ENCODE results near the gene GINS3.

GINS3 gene

DNA sequence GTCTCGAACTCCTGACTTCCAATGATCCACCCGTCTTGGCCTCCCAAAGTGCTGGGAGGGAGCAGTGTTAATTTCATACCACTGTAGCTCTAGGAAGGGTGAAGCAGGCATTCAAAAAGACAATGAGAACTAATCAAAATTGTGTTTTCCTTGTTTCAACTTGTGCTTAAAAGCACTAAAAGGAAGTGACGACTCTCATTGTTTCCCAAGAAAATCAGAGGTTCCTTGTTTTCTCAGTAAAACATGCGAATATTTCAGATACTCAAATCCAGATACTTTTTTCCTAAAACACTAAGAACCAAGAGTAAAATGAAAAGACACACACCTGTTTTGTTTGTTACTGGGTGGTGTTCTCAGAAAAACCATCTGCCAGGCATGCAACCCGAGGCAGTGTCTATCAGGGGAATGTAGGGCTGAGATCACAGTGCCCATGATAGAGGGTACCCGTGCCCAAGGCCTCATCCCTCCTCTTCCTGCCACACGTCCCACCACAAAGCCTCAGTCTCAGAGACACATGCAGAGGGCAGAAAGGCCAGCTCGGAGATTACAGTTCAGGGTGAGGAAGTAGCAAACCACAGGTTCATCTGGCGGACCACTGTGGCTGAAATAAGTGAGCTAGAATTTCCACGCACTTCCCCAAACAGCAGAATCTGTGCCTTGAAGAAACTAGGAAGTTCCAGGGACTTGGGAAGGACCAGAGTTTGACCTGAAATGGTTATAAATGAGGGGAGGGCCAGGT, 33.7 kb downstream of the GINS3 start:
- DNase-seq (ENCODE audit: low spot score): no peak

DNA sequence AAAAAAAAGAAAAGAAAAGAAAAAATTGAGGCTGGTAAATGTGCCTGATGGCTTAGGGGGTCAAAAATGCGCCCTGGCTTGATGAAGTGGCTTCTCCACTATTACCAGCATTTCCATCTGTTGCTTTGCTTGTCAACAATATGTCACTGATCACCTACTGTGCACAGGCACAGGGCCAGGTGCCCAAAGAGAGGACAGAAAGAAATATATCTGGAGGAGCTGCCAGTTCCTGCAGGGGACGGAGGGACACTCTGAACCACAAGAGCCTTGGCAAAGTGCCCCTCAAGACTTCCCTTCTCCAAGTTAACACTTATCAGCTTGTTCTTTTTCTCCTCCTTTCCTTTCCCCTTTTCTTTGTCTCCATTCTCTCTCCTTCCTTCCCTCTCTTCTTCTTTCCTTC, 34.7 kb downstream of the GINS3 start:
- DNase-seq (ENCODE audit: low spot score): no peak

DNA sequence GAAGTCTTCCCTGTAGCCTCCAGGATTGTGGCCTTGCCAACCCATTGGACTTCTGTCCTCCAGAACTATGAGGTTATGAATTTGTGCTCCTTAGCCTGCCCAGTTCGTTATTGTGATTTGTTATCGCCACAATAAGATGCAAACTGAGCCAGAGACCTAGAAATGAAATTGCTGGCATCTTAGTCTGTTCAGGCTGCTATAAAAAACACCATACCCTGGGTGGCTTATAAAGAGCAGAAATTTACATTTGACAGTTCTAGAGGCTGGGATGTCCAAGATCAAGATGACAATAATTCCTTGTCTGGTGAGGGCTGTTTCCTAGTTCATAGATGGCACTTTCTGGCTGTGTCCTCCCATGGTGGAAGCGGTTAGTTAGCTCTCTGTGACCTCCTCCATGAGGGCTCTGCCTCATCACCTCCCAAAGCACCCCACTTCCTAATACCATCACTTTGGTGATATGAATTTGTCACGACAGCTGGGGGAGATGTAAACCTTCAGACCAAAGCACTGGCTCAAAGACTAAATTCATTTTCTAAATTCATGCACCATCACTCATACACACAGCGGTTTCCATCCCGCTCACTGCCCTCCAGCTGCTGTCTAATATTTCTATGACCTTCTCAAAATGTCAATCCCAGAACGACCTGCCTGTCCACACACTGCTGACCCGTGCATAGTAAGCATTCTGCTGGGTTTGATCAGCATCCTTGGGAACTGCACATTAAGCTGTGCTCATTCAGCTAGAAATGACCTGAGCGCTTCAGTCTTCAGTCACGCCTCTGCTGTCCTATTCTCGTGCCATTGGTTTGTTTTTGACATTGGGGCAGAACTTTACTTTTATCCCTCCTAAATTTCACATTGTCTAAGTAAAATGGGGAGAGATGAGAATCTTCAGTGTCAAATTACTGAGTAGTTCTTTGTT, 36.6 kb downstream of the GINS3 start:
- no peak for DNase-seq (ENCODE audit: low spot score)

DNA sequence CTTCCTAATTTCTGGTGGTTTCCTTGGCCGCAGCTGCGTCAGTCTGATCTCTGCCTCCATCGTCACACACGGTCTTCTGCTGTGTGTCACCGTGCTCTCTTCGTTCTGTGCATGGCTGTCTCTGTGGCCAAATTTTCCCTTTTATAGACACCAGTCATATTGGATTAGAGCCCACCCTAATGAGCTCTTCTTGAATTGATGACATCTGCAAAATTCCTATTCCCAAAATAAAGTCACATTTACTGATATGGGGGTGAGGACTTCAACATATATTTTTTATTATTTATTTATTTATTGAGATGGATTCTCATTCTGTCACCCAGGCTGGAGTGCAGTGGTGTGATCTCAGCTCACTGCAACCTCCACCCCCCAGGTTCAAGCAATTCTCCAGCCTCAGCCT, 38.4 kb downstream of the GINS3 start:
- DNase-seq (ENCODE audit: low spot score): no peak

DNA sequence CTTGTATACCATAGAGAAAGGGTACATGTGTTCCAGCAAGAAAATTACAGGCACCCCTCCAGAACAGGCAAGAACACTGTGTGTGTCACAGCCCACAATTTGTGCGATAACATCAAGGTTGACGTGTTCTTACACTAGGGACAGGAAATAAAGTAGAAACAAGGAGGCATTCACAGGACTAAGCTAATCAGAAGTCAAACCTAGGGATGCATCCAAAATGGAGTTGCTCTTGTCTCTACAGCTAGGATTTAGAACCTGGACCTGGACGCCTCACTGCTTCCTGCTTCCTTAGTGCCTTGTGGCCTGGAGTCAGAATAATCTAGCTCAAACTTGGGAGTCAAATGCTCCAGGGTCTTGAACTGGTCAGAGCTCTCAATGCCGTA, 41.3 kb downstream of the GINS3 start:
- DNase-seq (ENCODE audit: low spot score): no peak

DNA sequence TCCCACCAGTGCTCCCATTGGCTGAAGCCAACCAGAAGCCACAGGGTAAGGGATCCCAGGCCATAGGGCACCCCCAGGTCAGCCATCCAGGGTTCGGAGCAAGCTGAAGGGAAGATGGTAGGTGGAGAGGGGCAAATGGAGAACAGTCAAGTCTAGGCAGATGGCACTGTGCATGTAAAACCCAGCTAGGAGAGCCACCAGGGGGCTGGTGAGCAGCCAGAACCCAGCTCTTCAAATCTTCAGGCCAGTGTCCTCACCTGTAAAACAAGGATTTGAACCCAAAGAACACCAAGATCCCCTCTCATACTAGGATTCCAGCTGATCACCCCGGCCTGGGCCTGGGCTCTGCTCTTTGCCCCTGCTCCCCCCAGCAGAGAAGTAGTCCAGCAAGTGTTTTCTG, 43.5 kb downstream of the GINS3 start:
- no peak for DNase-seq (ENCODE audit: low spot score)

DNA sequence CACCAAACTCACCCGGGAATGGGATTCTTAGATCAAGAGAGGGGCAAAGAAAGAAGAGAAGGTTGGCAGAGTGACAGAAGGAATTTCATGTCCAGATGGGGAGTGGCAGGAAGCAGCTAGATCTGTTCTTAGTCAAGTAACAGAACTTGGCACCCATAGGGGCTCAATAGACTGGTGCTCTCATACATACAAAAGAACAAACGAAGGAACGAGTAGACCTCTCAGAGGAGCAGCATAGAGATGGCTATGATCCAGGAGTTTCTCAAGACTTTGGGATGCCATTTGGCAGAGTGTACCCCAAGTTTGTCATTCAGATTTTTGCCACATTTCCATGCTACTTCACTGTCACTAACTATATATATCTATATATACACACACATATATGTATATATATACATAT, 47.9 kb downstream of the GINS3 start:
- no peak for DNase-seq (ENCODE audit: low spot score)

DNA sequence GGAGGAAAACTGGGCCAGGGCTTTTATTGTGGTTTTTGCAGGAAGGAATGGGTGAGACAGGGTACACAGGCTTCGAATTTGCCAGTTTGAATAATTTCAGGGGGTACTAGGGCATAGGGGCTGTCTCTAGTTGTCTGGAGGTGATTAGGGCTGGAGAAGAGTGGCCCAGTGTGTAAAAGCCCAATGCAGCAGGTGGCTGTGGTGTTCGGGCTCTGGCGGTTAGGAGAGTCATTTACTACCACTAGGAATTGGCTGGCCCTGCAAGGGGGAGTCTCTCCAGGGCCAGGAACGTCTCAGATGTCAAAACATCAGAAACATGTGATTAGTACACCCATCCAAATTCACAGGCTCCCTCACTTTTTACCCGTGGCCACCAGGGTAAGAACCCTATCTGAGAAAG, 50.3 kb downstream of the GINS3 start:
- DNase-seq (ENCODE audit: low spot score): no peak

DNA sequence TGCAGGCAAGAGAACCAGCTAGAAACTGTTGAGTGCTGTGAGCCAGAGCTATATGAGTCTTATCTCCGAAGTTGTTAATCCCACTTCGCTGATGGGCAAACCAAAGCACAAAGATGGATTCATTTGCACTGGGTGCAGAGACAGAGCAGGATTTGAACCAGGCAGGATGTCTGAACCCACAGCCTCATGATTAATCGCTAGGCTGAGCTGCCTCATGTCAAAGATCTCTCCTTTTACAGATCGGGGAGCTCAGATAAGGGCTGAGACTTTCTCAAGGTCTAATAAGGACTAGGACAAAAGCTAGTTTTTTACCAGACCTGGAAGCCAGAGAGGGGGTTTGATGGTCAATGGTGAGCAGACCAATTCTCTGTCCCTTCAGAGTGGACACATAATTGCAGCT, 51.5 kb downstream of the GINS3 start:
- DNase-seq (ENCODE audit: low spot score): no peak

DNA sequence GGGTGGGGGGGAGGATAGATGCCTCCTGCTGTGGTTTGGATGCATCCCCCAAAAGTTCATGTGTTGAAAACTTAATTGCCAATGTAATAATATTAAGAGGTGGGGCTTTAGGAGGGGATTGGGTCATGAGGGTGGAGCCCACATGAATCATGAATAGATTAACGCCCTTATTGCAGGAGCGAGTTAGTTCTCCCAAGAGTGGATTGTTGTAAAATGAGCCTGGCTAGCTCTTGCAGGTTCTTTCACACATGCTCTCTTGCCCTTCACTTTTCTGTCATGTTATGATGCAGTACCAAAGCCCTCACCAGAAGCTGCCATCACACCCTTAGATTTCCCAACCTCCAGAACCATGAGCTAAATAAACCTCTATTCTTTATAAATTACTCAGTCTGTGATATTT, 52.0 kb downstream of the GINS3 start:
- no peak for DNase-seq (ENCODE audit: low spot score)

DNA sequence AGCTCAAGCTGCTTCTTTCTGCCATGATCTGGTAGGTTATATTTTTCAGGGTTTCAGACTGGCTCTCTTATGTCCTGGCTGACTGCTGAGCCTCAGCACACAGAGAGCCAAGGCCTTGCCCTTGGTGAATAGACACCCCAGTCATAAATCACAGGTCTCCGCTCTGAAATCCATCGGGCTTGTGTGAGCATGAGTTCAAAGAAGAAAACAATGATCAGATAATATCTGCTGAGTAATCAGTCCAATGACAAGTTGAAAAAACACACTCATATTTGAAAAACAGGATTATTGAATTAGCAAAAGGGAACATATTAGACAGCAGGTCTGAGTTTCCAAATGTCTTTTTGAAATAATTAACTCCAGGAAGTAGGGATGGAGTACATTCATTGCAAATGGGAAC, 56.6 kb downstream of the GINS3 start:
- DNase-seq (ENCODE audit: low spot score): no peak

DNA sequence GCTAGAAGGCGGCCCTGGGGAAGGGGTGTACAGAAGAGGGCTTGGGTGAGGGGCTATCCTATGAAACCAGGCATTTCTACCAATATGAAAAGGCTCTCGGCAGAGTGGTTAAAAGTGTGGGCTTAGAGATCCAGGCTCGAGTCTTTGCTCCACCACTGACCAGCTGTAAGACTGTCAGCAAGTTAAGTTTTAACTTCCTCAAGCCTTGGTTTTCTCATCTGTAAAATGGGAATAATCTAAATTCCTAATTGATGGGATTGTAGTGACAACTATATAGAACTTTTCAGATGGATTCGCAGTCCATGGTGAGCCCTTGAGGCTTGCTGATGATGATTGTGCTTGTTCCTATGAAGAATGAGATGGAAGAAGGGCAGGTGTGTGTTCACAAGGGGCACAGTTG, 57.0 kb downstream of the GINS3 start:
- no peak for DNase-seq (ENCODE audit: low spot score)

DNA sequence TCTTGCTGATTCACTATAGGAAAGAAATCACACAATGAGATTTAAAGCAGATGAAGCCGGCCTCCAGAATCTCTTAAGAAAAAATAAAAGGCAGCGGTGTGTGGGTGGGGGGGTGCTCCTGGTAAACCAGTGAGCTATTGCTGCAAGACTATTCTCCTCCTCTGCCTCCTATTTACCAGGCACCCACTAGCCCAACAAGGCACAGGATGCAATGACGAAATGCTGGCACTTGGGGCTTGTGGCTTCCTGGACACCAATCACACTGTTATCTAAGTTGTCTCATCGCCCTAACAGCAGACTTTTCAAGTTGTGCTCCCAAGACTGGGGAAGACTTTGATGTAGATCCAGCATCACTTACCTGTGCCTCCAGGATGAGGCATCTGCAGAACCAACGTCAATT, 57.5 kb downstream of the GINS3 start:
- DNase-seq (ENCODE audit: low spot score): no peak

DNA sequence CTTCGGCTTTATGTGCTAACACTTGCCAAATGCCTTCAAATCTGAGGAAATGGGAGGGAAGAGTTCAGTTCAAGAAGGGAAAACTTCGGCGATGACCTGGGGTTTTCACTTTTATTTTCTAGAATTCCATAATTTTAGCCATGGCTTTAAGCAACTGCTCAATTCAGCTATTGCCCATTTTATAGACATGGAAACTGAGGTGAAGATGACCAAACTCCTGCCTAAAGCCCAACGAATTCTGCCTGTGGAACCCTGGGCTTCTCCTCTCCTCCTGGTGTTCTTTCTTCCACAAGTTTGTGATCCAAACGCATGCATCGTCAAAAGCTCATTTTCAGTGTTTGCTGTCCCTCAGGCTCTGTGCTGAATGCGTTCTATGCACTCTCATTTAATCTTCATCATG, 58.3 kb downstream of the GINS3 start:
- DNase-seq (ENCODE audit: low spot score): no peak

DNA sequence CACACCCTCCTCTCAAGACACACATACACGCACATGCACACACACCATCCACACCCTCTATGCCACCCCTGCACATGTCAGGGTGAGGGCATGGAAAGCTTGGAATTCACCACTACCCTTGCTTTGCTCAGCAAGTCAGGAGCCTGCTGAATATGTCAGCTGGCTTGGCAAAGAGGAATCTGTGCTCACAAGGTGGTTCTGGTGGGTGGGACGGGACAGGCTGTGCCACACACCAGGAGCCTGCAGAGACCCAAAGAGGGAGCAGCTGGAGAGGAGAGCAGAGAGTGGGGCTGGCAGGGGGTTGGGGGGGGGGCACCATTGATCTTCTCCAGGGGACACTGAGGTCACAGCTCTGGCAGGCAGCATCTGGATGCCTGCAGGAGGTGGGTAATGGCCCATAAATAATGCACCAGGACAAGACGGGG, 59.0 kb downstream of the GINS3 start:
- no peak for DNase-seq (ENCODE audit: low spot score)

DNA sequence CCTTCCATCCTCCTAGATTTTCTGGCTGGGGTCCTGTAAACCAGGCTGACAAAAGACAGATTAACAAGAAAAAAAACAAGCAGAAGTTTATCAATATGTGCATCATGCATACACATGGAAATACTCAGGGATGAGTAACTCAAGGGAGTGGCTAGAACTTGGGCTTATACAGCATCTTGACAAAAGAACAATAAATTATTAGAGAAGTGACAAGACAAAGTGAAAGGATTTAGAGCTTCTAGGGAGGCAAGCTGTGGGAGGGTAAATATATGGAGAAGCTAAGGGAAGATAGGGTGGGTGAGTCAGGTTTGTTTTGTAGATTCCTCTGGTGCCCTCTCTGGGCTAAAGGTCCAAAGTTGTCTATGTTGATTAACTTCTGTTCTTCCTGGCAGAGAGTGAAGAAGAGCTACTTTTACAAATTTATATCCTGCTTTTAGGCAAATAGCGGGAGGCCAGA, 59.7 kb downstream of the GINS3 start:
- DNase-seq (ENCODE audit: low spot score): peak; percentile 21

DNA sequence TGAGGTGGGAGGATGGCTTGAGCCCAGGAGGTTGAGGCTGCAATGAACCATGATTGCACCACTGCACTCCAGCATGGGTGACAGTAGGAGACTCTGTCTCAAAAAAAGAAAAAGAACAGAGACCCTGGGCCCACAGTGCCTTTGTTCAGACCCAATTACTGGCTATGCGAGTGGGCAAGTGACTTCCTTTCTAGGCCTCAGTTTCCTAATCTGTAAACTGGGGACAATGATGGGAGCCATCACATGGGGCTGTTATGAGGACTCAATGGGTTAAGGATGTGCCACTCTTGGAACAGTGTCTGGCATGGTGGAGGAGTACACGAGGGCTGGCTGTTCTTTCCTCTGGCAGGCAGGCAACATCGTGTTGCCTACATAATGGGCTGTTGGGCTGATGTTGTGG, 60.4 kb downstream of the GINS3 start:
- no peak for DNase-seq (ENCODE audit: low spot score)

DNA sequence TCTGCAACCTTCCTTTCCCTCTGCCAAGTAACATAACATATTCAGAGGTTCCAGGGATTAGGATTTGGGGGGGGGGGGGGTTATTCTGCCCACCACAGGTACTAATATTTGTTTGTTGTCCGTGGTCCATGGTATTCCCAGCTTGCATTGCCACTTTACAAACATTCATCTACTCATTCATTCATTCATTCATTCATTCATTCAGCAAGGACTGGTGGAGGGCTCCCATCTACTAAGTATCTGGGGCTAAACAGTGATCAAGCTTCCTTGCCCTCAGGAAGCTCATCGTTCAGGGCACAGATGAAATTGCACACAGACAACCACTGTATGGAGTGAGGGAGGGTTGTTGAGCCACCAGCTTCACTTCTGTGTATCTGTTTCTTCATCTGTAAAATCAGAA, 61.9 kb downstream of the GINS3 start:
- no peak for DNase-seq (ENCODE audit: low spot score)

DNA sequence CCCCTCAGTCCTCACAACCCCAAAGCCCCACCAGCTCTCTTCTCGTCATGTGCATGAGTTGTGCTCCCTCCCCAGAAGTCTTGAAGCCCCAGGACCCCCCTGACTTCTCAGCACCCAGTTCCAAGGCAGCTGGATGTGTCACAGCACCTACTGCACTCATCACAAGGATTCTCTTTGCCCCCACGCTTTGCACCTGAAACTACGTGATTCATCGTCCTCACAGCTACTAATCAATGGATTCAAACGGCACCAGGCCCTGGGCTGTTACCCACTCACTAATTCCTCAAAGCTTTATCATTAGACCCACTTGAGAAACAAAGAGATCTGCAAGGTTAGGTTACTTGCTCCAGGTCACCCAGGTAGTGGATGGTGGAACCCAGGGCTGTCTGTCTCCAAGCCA, 62.6 kb downstream of the GINS3 start:
- DNase-seq (ENCODE audit: low spot score): no peak
